Ramos (cell line): ENCODE measurements around the gene UBTF.

Source experiments
- in situ Hi-C: fragments of 300-500 bp; cut with MboI; formaldehyde crosslinking; loops from one replicate; pipeline ENCODE4 v1.14.3; 2022; ENCODE audit warnings: low sequenced_read_pairs; ENCODE audit not compliant: unreplicated experiment

Gene UBTF

DNA sequence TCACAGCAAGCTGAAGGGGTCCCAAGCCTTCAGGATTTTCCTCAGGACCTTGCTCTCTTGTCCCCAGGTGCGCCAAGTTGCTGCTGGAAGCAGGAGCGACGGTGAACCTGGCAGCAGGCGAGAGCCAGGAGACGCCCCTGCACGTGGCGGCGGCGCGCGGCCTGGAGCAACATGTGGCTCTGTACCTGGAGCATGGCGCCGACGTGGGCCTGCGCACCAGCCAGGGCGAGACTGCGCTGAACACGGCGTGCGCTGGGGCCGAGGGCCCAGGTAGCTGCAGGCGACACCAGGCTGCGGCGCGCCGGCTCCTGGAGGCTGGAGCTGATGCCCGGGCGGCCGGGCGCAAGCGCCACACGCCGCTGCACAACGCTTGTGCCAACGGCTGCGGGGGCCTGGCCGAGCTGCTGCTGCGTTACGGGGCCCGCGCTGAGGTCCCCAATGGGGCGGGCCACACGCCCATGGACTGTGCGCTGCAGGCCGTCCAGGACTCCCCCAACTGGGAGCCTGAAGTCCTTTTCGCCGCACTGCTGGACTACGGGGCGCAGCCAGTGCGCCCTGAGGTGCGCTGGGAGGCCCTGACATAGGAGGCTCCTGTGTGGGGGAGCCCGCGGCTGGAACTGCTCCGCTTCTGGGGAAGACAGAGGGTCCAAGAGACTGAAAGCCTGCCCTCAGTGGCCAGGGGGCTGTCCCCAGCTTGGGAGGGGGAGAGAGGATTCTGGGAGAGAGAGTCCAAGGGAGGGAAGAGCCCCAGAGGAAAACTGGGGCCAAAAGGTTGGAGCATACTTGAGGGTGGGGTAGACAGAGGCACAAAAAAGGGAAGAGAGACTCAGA, 42.6 kb downstream of the UBTF start:
- in situ Hi-C loops = no loop called here

DNA sequence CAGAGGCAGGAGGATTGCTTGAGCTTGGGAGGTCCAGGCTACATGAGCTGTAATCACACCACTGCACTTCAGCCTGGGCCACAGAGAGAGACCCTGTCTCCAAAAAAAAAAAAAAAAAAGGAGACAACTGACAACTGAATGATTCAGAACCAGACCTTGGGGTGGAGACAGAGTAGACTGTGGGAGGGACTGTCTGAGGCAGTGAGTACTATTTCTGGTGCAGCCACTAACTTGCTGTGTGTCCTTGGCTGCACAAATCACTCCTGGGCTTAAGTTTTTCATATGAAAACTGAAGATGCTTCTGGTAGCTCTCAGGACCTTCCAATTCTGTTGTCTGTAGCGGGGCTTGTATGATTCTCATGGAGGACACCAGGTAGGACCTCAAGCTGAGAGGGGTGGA, 43.2 kb downstream of the UBTF start:
- in situ Hi-C loops = no loop called here

DNA sequence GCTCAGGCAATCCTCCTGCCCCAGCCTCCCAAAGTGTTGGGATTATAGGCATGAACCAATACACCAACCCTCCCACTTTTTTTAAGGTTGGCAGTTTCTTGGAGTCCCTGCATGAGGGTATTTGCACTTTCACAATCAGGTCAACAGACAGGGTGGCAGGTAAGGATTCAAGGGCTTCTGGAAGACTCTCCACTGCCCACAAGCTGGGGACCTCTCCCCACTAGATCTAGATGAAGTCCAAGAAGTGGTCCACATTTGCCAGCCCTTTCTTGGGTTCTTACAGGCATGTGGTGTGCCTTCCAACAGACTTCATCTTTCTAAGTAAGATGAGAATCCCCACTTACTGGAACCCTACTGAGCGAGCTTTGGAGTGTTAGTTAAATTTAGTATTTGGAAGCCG, 45.0 kb downstream of the UBTF start:
- in situ Hi-C loops = no loop called here

DNA sequence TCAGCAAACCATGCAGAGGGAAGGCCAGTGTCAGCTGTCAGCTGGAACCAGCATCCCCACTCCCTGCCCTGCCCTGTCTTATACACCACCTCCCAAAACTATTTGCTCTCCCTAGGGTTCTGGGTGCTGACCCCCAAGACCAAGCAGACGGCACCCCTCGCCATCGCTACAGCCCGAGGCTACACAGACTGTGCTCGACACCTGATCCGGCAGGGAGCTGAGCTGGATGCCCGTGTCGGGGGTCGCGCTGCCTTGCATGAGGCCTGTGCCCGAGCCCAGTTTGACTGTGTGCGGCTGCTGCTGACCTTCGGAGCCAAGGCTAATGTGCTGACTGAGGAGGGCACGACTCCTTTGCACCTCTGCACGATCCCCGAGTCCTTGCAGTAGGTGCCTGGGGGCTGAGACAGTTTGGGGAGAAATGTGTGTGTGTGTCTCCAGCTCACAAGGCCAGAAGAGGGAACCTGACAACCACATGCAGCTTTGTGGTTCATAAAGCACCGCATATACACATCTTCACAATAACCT, 47.5 kb downstream of the UBTF start:
- in situ Hi-C loops = no loop called here

DNA sequence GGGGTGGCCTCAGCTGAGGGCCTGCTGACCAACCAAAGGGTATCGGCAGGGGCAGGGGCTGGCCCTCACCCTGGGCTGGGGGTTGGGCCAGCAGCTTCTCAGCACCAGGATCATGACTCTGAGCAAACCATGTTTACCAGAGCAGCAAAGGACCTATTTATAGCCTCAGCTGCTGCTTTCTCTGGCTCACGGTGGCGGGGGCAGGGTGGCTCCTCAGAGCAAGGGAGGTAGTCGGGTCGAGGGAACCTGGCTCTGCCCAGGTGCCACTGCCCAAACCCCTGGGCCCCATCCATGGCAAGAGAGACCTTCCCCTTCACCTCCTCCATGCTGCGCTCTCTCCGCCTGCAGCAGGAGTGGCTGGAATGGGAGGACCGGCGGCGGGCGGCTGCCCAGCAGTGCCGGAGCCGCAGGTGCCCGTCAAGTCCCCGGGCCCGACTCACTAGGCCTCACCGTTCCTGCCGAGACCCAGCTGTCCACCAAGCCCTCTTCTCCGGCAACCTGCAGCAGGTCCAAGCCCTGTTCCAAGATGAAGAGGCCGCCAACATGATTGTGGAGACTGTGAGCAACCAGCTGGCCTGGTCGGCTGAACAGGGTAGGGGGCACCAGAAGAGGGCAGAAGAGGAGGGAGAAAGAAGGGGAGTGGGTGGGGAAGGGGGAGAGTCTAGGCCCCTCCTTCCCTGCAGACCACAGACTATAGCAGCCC, 48.8 kb downstream of the UBTF start, which contains the start of gene ASB16:
TSS of gene ASB16 (plus strand) at position 206 of the 703 bp plus-strand sequence. CDS start at position 292, 86 bp downstream.
- in situ Hi-C loops = no loop called here

DNA sequence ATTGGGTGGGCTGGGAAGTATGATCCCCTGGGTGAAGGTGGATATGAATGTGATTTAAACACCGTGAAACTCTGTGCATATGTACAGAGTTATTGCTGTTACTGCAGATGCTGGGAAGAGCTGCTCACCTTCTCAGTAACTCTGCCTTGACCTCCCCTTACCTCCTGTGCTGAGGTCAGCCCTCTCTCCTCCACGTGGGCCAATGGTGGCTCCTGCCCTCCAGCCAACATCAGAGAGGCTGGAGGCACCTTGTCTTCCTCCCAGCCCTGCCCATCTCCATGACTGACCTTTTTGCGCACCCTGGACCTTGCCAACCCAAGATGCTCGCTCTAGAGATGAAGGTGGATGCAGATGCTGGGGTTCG, 49.4 kb downstream of the UBTF start:
- in situ Hi-C loops = no loop called here

DNA sequence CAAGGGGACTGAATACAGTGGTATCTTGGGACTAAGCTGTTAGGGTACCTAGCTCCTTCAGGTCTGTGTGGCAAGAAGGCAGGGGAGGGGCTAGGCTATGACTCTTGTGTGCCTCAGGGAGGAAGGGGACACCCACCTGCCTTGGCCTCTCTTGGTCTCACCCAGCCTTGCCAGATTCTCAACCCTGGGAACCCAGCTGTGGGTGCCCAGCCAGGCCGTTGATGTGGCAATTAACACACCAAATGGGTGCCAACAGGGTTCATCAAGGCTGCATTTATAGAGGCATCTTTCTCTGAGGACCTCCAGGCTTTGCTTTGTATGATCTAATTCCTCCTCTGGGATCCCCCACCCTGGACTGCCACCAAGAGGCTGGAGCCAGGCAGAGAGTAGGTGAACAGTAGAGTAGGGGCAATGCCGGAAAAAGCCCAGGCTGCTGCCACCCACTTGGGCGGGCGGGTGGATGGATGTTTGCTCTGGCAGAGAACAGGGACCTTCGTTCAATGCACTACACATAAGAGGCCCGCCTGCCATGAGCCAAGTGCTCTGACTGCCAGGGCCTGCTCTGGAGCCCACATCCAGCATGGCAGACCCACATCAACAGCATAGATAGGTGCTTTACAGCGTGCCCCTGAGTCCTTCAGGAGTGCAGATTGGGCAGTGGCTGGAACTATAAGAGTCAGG, 52.2 kb downstream of the UBTF start:
- in situ Hi-C loops = no loop called here

DNA sequence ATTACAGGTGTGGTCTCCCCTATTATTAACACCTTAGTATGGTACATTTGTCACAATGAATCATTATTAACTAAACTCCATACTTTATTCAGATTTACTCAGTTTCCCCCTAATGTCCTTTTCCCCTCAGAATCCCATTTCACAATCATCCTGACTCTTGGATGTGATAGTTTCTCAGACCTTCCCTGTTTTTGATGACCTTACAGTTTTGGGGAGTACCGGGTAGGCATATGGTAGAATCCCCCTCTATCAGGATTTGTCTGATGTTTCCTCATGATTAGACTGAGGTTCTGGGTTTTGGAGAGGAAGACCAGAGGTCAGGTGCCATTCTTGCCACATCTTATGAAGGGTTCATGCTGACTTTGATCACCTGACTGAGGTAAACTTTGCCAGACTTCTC, 55.0 kb downstream of the UBTF start:
- in situ Hi-C loops = no loop called here

DNA sequence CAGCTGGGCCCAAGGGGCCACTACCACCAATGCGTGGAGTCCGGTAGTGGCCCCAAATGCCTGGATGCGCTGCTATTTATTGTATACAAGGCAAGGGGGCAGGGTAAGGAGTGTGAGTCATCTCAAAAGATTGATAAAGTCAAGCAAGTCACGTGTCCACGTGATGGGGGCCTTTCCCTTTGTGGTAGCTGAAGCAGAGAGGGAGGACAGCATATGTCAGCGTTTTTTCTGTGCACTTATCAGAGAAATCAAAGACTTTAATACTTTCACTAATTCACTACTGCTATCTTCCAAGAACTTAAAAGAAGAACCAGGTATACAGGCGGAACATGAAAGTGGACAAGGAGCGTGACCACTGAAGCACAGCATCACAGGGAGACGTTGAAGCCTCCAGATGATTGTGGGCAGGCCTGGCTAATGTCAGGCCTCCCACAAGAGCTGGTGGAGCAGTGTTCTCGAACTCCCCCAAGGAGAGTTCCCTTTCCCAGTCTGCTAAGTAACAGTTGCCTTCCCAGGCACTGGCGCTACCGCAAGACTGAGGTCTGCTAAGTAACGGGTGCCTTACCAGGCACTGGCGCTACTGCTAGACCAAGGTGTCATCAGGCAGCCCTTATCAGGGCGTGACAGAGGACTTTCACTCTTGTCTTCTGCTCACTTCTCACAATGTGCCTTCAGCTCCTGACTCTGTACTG, 59.8 kb downstream of the UBTF start:
- in situ Hi-C loops = no loop called here

DNA sequence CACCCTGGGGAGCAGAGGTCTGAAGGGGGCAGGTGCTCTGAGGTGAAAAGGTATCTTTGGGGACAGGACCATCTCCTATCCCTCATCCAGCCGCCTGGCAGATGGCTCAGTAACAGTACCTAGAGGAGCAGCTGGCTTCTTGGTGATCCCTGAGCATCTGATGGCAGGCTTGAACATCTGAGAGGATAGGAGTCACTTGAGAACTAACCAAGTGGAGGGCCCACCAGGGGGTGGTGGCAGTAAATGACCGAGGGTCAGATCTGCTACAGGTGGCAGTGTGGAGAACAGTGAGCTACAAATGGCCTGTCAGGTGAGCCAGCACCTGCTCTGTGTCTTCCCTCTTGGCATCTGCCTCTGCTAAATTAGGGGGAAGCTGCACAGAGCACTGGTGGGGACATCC, 64.0 kb downstream of the UBTF start:
- in situ Hi-C loops = no loop called here
